HG03060 (cell line): Measurements from ENCODE around the gene DGKB.

Source experiments
- ATAC-seq: cut with Tn5 transposase; IDR thresholded peaks from one replicate; pipeline ENCODE4 v1.9.1; 2021; ENCODE audit warnings: low read depth, moderate number of reproducible peaks; ENCODE audit not compliant: unreplicated experiment

The DGKB gene

DNA sequence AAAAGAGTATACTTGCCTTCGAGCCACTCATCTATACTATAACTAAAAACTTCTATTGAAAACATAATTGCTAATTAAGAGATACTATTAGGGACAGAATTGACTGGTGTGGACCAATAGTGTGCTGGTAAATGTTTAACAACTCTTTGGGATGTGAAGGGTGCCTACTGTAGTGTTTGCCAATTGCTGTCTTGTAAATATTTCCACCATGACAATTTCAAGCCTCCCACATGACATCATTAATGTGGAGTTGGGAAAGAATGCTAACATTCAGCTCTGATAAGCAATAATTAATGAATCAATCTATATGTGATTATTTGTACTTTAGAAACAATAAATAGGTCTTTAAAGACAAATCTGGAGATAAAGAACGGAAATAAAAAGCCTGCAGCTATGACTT is 136.8 kb downstream of the DGKB start:
- no peak for ATAC-seq

DNA sequence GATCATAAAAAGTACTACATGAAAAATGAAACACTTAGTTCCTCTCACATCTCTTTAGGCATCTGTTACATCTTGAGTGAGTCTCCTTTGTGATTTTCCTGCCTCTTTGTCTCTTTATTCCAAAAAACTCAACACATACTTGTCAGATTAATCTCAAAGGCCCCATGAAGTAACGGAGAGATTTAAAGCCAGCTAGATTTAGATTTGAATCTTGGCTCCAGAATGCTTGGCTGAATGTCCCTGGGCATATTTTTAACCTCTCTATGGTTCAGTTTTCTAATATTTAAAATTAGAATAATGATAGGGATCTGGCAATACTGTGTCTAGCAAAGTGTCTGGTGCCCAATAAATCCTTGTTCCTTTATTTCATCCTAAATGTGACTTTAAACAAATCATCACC is 140.0 kb downstream of the DGKB start:
- ATAC-seq = no peak

DNA sequence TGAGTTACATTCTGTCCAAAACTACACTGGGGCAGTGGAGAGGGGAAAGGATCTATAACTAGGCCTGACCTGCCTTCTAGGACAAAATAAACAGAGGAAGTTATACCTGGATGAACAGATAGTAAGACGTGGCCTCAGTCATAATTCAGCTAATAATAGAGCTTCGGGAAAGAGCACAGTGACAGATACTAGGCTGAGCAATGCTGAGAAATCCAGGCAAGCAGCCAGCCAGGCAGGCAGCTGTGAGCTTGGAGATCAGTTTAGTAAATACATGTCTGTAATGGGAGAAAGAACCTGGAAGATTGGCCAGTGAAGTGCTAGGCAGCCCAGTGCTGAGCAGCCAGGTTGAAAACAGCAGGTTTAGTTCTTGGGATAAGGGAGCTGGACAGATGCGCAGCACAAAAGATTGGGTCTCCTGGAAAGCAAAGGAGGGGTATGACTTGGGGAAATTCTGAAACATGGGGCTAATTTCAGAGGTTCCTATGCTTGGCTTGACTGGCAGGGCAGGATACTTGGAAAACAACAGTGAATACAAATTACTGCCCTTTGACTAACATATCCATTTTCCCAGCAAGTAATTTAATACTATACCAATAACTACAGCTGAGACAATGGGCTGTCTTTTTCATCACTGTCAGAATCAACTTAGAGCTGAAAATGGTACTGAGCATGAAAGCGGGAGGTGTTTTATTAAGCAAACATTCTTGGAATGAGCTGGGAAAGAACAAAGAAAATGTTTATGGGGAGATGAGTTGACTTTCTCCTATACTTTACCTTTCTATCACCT is 140.8 kb downstream of the DGKB start:
- no peak for ATAC-seq

DNA sequence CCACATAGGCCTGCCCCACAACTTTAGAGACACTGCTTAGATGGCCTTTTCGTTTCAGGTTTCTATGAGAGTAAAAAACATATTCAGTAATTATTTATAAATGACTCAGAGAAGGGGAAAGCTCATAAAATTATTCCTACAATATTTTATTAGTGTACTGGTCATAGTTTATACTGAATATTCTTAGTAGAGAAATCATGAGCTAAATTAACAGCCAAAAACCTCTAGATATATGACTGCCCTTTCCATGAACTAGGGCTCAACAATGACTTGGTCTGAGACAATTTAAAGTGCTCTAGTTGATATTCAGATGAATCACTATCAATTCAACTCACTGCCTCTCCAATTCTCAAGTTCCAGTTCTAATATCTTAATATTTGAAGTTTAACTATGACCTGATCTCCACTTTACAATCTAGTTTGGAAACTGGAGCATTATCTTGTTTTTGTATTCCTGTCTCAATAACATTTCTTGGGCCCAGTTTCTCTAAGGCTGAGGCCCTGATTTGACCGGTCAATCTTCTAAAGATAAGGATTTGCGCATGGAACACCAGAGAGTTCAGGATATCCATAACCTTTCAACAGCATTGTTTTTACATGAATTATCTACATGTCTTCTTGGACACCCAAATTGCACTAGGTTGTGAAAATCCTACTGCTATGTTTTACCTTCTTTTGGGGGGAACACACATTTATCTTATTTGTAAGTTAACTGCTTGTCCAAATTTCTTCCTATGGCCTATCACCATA is 141.6 kb downstream of the DGKB start:
- no peak for ATAC-seq

DNA sequence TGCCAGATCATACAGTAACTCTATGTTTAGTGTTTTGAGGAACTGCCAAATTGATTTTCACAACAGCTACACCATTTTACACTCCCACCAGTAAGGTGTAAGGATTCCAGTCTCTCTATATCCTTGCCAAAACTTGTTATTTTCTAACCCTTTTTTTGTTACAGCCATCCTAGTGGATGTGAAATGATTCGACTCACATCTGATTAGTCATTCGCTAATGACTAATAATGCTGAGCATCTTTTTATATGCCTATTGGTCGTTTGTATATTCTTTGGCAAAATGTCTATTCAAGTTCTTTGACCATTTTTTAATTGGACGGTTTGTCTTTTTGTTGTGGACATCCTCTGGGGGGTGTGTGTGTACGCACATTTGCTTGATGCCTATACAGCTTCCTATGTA is 142.8 kb downstream of the DGKB start:
- ATAC-seq = no peak

DNA sequence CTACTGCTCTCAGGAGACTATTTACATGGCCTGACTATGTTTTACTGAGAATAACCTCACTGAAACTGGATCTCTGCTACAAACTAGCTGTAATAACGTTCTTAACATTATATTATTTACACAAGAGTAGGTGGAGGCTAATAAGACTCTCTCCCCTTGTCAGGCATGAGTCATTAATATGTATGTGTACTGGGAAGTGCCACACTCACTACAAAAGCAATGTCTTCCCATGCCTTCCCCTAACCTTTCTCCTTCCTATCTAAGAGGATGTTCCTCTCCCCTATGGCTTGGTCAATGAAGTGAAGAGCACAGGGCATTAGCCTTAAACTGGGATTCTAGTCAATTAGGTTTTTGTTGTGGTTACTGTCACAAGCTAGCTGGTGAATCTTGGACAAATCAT is 147.9 kb downstream of the DGKB start:
- ATAC-seq = no peak

DNA sequence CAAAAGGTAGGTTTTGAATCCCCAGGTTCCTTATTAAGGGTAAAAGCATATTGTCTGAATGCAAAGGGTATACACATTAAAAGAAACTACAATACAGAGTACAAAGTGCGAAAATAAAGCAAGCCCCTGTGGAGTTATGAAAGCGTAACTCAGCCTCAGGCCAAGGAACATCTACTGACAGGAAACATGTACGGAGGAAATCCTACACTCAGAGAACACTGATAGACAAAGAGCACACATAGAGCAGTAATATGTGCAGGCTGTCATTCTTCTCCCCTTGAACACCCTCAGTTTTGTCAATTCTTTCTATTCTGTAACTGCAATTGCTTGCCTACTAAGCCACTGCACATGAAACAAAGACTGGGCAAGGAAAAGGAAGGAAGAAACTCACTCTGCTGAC is 150.2 kb downstream of the DGKB start:
- no peak for ATAC-seq

DNA sequence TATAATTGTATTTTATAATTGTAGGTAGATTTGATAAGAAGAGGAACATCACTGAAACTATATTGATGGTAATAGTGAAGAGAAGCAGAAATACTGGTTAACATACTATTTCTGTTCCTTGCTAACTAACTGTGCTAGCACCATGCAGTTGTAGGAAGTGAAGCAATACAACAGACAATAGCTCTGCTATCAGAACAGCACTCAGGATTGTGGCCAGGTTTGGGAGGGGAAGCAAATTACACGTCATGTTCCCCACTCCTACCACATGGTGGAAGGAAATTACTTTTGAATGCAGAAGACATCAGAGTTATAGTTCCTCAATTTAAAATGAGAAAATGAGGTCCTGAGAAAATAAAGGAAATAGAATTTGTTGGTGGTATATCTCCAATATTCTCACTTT is 151.1 kb downstream of the DGKB start:
- ATAC-seq = no peak

DNA sequence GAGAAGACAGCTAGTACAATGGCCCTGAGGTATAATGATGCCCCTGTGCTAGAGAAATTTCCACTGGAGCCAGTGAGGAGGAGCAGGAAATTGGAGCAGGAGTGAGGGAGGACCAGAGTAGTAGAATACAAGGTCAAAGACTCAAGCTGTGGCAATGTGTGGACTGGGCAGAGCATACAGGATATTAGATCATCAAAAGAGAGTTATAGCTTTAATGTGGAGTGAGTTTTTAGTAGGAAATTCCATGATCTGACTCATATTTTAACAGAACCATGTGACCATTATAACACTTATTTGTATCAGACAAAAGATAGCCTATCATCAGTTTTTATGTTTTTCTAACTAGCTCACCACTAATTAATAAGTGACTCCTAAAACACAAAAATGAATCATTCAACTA is 154.1 kb downstream of the DGKB start:
- ATAC-seq = no peak

DNA sequence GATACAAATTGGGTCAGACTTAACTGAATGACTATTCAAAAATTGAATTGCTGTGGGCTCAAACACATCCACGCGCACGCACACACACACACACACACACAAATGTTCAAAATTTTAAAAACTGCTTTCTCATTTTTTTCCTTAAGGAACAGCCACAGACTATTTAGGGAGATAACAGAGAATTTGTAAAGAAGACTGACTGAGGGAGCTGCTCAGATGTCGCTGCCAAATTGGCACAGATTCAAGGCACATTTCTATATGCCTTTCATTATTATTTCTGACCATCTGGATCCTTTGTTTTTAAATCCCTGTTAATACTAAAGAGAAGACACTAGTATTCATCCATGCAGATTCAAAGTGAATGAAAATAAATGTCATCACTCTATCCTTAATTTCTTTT is 154.8 kb downstream of the DGKB start:
- ATAC-seq = no peak

DNA sequence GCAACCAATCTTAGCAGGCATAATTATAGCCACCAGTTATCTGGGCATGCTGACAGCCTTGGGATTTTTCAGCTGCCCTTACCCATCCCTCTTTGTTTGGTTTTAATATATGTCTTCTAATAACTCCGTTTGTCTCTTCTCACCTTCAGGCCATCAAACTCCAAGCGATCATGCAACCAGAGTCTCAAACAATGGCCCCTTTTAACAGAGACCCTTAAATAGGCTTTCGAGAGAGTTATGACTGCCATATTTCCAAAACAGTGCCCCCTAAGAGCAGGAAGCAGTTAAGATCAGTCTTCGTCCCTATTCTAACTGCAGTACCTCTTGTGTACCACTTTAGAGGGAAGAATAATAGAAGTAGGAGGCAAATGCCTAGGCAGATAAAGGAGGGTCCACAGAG is 157.5 kb downstream of the DGKB start:
- ATAC-seq = no peak

DNA sequence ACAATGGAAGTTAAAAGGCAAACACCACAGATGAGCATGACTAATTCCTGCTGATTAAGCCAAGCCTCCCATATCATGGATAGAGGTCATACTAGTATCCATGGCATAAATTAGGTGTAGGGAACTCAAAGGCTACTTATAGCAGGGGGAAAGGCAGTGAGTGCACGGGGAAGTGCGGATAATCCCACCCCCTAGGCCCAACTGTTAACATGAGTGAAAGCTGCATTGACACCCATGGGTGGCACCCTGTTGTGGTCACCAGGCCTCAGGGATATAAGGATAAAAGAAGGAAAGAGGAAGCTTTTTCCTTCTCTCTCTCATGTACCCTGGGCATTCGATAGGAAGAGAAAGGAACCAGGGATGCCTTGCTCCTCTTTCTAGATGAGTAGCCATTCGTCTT is 161.9 kb downstream of the DGKB start:
- no peak for ATAC-seq

DNA sequence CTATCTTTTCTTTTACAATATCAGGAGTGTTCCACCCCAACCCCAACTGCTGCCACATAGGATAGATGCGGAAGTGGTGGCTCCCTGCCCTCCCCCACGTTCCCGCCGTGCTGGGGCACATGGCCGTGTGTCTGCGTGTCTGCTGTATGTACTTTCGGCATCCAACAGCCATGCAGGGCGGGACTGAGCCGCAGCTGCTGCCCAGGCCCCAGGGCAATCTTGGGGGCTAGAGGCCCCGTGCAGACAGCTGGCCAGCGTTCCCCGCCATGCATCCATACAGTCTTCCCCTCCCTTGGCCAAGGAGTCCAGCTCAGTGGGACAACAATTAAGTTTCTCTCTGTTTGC is 162.7 kb downstream of the DGKB start:
- ATAC-seq = no peak

DNA sequence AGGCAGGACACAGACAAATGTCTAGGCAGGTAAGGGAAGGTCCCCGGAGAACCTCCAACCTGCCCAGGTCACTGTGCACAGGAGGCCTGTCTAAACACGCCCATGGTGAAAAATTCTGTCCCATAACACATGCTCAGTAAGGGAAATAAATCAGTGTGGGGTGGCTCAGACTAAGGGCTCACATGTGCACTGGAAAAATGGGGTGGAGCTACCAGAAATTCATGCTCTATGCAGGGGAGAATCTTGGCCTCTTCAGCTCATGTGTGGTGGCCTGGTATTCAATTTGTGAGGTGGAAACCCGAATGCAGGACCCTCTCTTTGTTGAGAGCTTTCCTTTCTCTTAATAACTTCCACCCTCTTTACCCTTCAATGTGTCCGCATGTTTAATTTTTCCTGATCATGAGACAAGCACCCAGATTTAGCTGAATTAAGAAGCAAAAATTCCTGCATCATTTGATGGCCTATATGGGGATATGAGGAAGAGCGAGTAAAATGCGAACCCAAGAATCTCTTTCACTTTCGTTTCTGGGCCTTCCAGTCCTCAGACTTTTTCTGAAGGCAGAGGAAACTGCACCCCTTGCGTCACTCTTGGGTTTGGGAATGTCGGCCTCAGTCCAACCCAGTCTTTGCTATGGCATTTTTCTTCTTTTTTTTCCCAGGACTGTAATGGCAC is 163.2 kb downstream of the DGKB start:
- ATAC-seq = no peak

DNA sequence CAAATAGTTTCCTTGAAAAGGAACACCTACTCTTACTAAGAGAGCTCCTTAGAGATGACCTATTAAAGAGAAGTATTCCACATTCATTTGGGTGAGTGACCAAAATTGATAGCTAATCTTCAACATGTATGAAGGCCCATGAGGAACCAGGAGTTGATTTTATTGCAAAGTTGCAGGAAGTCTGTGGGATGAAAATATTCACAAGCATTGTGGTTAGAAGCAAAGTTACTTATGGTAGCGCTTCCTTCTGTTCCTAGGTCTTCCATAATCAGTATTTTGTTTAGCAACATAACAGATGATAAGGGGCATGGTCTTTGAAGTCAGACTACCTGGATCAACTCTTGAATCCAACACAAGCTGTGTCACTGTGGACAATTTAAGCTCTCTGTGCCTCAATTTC is 164.5 kb downstream of the DGKB start:
- ATAC-seq = no peak

DNA sequence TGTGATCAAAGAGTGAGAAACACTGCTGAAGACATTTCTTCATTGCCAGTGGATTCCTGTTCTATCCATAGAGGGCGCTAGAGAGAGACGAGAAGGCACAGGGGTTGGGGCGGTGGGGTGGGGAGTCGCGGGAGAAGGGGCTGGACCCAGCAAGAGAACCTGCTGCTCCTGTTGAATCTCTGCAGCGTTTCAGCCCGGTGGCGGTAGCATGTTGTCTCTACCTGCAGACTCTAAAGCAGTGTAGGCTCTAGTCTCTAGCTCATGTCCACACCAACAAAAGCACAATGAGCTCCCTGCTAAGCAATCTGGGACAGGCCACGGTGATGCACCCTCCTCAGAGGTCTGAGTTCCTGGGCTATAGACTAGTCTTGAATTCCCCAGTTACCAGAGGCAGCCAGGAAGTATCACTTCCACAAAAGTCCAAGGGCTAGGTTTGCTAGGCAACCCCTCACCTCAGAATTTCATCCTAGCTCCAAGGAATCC is 167.7 kb downstream of the DGKB start:
- ATAC-seq = no peak

DNA sequence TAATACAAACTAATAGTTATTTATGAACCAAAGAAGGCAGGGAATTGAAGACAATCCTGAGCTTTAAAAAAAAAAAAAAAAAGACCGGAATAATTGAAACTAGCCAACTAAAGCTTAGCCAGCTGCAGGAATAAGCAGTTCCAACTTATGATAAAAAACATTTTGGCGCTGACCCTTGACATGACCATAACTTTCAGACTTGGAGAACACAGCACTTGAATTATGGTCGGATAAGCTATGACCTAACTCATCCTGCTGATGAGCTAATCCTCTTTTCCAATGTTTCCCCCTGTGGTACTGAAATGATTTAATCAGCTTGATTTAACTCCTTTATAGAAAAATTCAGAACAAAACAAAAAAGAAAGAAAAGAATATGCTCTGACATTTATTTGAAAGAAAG is 181.8 kb downstream of the DGKB start:
- no peak for ATAC-seq

DNA sequence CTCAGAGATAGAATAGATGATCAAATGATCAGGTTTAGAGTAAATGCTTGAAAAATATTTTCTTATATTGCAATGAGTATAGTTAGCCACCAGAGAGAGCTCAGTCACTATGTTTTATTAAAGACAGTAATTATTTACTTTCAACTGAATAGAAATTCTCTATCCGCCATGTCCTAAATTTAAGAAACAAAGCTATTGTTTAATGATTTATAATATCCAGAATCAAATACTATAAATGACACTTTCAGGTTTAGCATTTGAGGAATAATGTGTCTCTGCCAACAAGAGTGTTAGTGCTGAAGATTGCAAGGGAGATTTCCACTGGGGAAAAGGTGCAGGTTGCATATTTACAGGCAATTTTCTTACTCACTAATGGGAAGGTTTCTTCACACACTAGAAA is 184.7 kb downstream of the DGKB start:
- no peak for ATAC-seq

DNA sequence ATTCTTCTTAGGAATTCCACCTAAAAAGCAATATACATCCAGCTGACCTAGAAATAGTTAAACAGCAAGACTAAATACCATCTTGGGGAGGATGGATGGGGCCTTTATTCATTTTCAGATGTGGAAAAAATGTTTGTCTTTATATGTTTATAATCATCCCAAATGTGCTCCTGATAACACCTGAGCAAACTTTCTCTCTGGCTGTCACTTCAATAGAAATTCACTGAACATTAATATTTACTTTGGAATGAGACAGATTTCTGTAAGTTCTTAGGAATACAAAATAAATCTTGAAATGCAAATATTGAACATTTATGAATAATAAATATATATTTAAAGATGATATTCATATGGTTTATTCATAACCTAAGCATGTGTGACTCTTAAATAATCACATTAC is 185.4 kb downstream of the DGKB start:
- no peak for ATAC-seq

DNA sequence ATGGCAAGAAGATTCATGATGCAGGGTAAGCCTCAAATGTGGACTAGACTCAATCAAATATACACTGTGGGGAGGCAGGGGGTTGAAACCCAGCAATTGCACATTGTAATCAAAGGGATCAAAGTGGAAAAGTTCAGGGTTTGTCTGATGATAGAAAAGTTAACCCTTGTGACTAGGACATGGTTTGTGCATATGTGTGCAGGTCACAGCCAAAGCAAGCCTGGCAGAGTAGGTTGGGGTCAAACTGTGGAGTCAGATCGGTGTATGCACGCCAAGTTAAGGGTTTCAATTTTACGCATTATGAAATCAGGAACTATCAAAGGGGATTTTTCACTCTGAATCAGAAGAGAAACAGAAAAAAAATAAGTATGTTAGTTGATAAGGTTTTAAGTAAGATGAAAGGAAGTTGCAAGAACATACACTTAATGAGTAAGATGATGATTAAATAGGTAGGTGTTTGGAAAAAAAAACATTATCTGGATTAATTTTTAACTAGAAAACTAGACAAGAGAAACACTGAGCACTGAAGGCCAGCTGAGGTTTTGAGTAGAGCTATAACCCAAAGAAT is 188.3 kb downstream of the DGKB start:
- peak; percentile 95 for ATAC-seq

DNA sequence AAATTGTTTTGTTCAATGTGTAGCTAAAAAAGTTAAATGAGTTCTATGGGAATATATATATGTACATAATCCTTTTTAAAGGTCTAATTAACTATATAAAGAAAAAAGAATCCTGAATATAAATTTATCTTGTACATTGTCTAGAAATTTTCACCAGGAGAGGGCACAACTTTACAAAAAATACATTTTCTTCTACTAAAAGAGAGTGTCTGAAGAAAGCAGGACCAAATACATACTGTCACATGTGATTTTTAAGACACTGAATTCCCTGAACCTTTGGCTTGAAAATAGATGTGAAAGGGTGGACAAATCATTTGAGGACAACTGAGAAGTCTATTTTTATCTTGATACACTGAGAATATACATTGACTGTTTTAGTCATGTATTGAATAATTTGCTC is 204.3 kb downstream of the DGKB start:
- ATAC-seq = no peak
